ENCODE data around the gene SCN8A. TPM values are rescaled to one million over a fixed set of nuclear protein-coding genes. Genes with fewer than 3 reads are reported as not detected.

SCN8A gene
- total and polyA plus RNA-seq, 2 experiments from 2014 or later: 4.6 to 23.9 TPM

- Mint-ChIP-seq H3K27ac (no peak overlapping the region; the same call in 1 of the 2 replicates), H3K4me1 (peaks cover 8% of the 10 kb centered on the region; the same call in 2 of the 3 replicates), H3K27me3 (ENCODE audit: insufficient read depth, low read depth, poor library complexity) (peaks cover 6% of the 10 kb centered on the region), H3K9me3 (no peaks in the 10 kb centered on the region), H3K4me3 (no peak overlapping the region), H3K36me3 (ENCODE audit: low read depth) (no peaks in the 10 kb centered on the region; the same call in 2 of the 3 replicates)
- Histone ChIP-seq H2AFZ (no peak overlapping the region), H3K4me1 (ENCODE audit: insufficient read depth) (no peaks in the 10 kb centered on the region), H3K4me3 (no peak overlapping the region), H3K36me3 (ENCODE audit: insufficient read depth) (no peaks in the 10 kb centered on the region; the same call in 1 of the 2 replicates), H3K27me3 (ENCODE audit: insufficient read depth) (no peaks in the 10 kb centered on the region), H3K79me2 (replicated peaks; ENCODE audit: insufficient read depth) (no peaks in the 10 kb centered on the region), H3K4me2 (no peak overlapping the region), H3K27ac (ENCODE audit: low read depth) (no peak overlapping the region), H3F3A (replicated peaks; ENCODE audit: low read depth) (no peaks in the 10 kb centered on the region), H4K20me1 (replicated peaks; ENCODE audit: insufficient read depth) (peaks cover 4% of the 10 kb centered on the region; the same call in 1 of the 2 replicates), H3K9me2 (ENCODE audit: insufficient read depth) (no peaks in the 10 kb centered on the region)
- ATAC-seq (no peak), DNase-seq (ENCODE audit: low spot score) (no peak)
- no peak for TF ChIP-seq CTCF (conservative IDR thresholded peaks at IDR 0.05; ENCODE audit: low read depth in 2 of 2)
- no peak for TF ChIP-seq ETS1 (IDR thresholded peaks at IDR 0.05)
- TF ChIP-seq JUNB (IDR thresholded peaks at IDR 0.05; ENCODE audit: unreplicated experiment): no peak
- TF ChIP-seq ZNF114 (CRISPR knock-in tag; IDR thresholded peaks at IDR 0.05): no peak
Observed at GRCh38 chr12:51806896-51807295, 215.9 kb downstream of the SCN8A start.

- no peaks in the 10 kb centered on the region; the same call in 1 of the 2 replicates for H3K4me1 ChIP-seq (ENCODE audit: insufficient read depth)
- H3K4me2 ChIP-seq: no peak overlapping the region
- Mint-ChIP-seq H3K27ac (no peak overlapping the region), H3K27me3 (ENCODE audit: insufficient read depth, low read depth, poor library complexity) (peaks cover 17% of the 10 kb centered on the region), H3K9me3 (no peaks in the 10 kb centered on the region), H3K4me1 (peaks cover 7% of the 10 kb centered on the region), H3K36me3 (ENCODE audit: low read depth) (no peaks in the 10 kb centered on the region; the same call in 2 of the 3 replicates), H3K4me3 (no peak overlapping the region)
- H3F3A ChIP-seq (replicated peaks; ENCODE audit: low read depth): peaks cover 8% of the 10 kb centered on the region; the same call in 1 of the 2 replicates
- H3K27me3 ChIP-seq (ENCODE audit: insufficient read depth): peaks cover 18% of the 10 kb centered on the region
- no peaks in the 10 kb centered on the region; the same call in 1 of the 2 replicates for H3K36me3 ChIP-seq (ENCODE audit: insufficient read depth)
- H3K79me2 ChIP-seq (replicated peaks; ENCODE audit: insufficient read depth): no peaks in the 10 kb centered on the region
- peaks cover 4% of the 10 kb centered on the region; the same call in 1 of the 2 replicates for H4K20me1 ChIP-seq (replicated peaks; ENCODE audit: insufficient read depth)
- DNase-seq (ENCODE audit: low spot score): no peak
- no peak overlapping the region for H2AFZ ChIP-seq
- no peak for ATAC-seq
- no peak overlapping the region for H3K27ac ChIP-seq (ENCODE audit: low read depth)
- H3K9me2 ChIP-seq (ENCODE audit: insufficient read depth): no peaks in the 10 kb centered on the region
- TF ChIP-seq ETS1 (IDR thresholded peaks at IDR 0.05): no peak
- no peak overlapping the region for H3K4me3 ChIP-seq
Observed at GRCh38 chr12:51809193-51809592, 218.2 kb downstream of the SCN8A start.

Measured in GM23338 (cell line).